WTC11 (cell line): Measurements from ENCODE around the gene SGK2. TPM values are rescaled to one million over a fixed set of nuclear protein-coding genes. Genes with fewer than 3 reads are reported as not detected.

ENCODE experiments used
- ATAC-seq: fragments of 200-7000 bp; cut with Tn5 transposase; 2 replicates; pipeline ENCODE4 v1.10.0; 2021; ENCODE audit warnings: mild to moderate bottlenecking, moderate library complexity
- CTCF ChIA-PET: fragments of 300-600 bp; sonication (Branson Sonifier 250); formaldehyde crosslinking; loops from one replicate; lab custom pipeline; 2021; ENCODE audit warnings: antibody characterized with exemption; lab: Charles Lee
- POLR2A ChIA-PET: fragments of 350-600 bp; sonication (Branson Sonifier 250); formaldehyde crosslinking; loops from one replicate; lab custom pipeline; 2021; ENCODE audit warnings: antibody characterized with exemption; lab: Charles Lee
- DNase-seq: peaks from one replicate; pipeline ENCODE4 v3.0.0; 2021; ENCODE audit warnings: low spot score
- H3K27ac Mint-ChIP-seq: 2 replicates; pipeline ENCODE4 v1.8.0; 2021; ENCODE audit warnings: mixed read lengths
- H3K27me3 Mint-ChIP-seq: 2 replicates; pipeline ENCODE4 v1.8.0; 2021; ENCODE audit warnings: low read depth, mild to moderate bottlenecking, moderate library complexity, mixed read lengths
- H3K36me3 Mint-ChIP-seq: 2 replicates; pipeline ENCODE4 v1.8.0; 2021; ENCODE audit warnings: mixed read lengths
- H3K4me1 Mint-ChIP-seq: 2 replicates; pipeline ENCODE4 v1.8.0; 2022; ENCODE audit warnings: mixed read lengths
- H3K4me3 Mint-ChIP-seq: 2 replicates; pipeline ENCODE4 v1.8.0; 2021; ENCODE audit warnings: mild to moderate bottlenecking, moderate library complexity, mixed read lengths
- H3K9me3 Mint-ChIP-seq: 2 replicates; pipeline ENCODE4 v1.8.0; 2021; ENCODE audit warnings: mixed read lengths
- CBFB ChIP-seq: sonication (generic); formaldehyde crosslinking; IDR thresholded peaks from 2 replicates; pipeline ENCODE4 v1.8.1; 2022; ENCODE audit warnings: mild to moderate bottlenecking, low read depth, missing genetic modification reagents
- ESRRA ChIP-seq: sonication (generic); formaldehyde crosslinking; IDR thresholded peaks from 2 replicates; pipeline ENCODE4 v1.8.1; 2022; ENCODE audit warnings: mild to moderate bottlenecking, missing genetic modification reagents, borderline replicate concordance
- FOXJ3 ChIP-seq: sonication (generic); formaldehyde crosslinking; IDR thresholded peaks from 2 replicates; pipeline ENCODE4 v1.9.0; 2021; ENCODE audit warnings: missing genetic modification reagents, mild to moderate bottlenecking, borderline replicate concordance
- NR2C2 ChIP-seq: sonication (generic); formaldehyde crosslinking; IDR thresholded peaks from 2 replicates; pipeline ENCODE4 v1.8.0; 2022; ENCODE audit warnings: mild to moderate bottlenecking, missing genetic modification reagents
- SP1 ChIP-seq: sonication (generic); formaldehyde crosslinking; conservative IDR thresholded peaks from 2 replicates; pipeline ENCODE4 v1.8.1; 2022; ENCODE audit warnings: missing genetic modification reagents
- STAT6 ChIP-seq: sonication (generic); formaldehyde crosslinking; conservative IDR thresholded peaks from 2 replicates; pipeline ENCODE4 v1.8.1; 2023; ENCODE audit warnings: mild to moderate bottlenecking, low read depth, missing genetic modification reagents, moderate library complexity
- ZBTB21 ChIP-seq: sonication (generic); formaldehyde crosslinking; IDR thresholded peaks from 2 replicates; pipeline ENCODE4 v1.8.1; 2023; ENCODE audit warnings: mild to moderate bottlenecking, missing genetic modification reagents, borderline replicate concordance
- ZSCAN18 ChIP-seq: fragments of 250-450 bp; sonication (Bioruptor Pico); IDR thresholded peaks from 2 replicates; pipeline ENCODE4 v2.1.2; 2022; ENCODE audit warnings: mild to moderate bottlenecking, moderate library complexity
- total RNA-seq: library from RNA; stranded (reverse); gene quantifications from 3 replicates; pipeline ENCODE4 v1.2.3, GENCODE V29; 2021
- TF ChIP-seq, protein P1 (sequence below): sonication (generic); formaldehyde crosslinking; IDR thresholded peaks from 2 replicates; pipeline ENCODE4 v1.8.0; 2022; ENCODE audit warnings: missing genetic modification reagents
- TF ChIP-seq, protein P2 (sequence below): fragments of 250-450 bp; sonication (Bioruptor Pico); IDR thresholded peaks from 2 replicates; pipeline ENCODE4 v1.8.0; 2021; ENCODE audit warnings: mild to moderate bottlenecking
- TF ChIP-seq, protein P3 (sequence below): sonication (generic); formaldehyde crosslinking; IDR thresholded peaks from 2 replicates; pipeline ENCODE4 v1.8.0; 2022; ENCODE audit warnings: mild to moderate bottlenecking, missing genetic modification reagents

SGK2 gene
- total RNA-seq, 1 experiment from 2014 or later: 0.74 TPM

DNA sequence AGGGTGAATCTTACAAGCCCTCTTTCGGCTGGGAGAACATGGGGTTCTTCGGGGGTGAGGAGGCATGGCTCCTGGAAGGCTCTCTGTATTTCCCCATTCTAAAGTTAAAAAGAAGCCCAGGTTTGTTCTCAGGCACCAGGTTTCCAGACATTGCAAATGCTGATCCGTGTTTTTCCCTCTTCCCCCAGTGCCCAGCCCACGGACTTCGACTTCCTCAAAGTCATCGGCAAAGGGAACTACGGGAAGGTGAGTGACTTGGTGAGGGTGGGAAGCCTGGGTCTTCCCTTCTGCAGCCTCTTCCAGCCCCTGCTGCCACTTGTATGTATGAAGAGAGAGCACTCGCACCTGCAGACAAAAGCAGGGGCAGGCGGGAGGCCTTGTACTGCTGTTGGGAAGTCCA, 8.7 kb downstream of the SGK2 start (continued):
- no peak for TF ChIP-seq STAT6

DNA sequence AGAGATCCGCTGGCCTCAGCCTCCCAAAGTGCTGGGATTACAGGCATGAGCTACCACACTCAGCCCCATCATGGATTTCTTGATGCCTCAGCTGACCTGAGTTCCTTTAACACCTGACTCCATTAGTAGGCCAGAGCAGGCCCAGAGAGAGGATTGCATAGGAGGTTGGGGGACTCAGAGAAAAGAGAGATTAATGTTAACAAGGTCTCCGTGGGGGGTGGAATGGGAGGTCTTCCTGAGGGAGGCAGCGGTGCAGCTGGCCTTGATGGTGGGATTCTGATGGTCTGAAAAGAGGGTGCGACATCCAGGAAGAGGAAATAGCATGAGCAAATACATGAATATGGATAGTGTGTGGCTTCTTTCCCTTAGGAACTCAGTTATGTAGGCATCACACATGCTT, 9.9 kb downstream of the SGK2 start:
- no peaks in the 10 kb centered on the region for H3K9me3 Mint-ChIP-seq
- TF ChIP-seq, protein P1, sequence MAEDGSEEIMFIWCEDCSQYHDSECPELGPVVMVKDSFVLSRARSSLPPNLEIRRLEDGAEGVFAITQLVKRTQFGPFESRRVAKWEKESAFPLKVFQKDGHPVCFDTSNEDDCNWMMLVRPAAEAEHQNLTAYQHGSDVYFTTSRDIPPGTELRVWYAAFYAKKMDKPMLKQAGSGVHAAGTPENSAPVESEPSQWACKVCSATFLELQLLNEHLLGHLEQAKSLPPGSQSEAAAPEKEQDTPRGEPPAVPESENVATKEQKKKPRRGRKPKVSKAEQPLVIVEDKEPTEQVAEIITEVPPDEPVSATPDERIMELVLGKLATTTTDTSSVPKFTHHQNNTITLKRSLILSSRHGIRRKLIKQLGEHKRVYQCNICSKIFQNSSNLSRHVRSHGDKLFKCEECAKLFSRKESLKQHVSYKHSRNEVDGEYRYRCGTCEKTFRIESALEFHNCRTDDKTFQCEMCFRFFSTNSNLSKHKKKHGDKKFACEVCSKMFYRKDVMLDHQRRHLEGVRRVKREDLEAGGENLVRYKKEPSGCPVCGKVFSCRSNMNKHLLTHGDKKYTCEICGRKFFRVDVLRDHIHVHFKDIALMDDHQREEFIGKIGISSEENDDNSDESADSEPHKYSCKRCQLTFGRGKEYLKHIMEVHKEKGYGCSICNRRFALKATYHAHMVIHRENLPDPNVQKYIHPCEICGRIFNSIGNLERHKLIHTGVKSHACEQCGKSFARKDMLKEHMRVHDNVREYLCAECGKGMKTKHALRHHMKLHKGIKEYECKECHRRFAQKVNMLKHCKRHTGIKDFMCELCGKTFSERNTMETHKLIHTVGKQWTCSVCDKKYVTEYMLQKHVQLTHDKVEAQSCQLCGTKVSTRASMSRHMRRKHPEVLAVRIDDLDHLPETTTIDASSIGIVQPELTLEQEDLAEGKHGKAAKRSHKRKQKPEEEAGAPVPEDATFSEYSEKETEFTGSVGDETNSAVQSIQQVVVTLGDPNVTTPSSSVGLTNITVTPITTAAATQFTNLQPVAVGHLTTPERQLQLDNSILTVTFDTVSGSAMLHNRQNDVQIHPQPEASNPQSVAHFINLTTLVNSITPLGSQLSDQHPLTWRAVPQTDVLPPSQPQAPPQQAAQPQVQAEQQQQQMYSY: no peak
- TF ChIP-seq ESRRA (CRISPR knock-in tag) (no peak), SP1 (CRISPR knock-in tag) (no peak)
- TF ChIP-seq, all 79 proteins: peak for 0
- H3K36me3 Mint-ChIP-seq: no peaks in the 10 kb centered on the region
- H3K27ac Mint-ChIP-seq: no peak overlapping the region
- peaks cover 4% of the 10 kb centered on the region for H3K4me1 Mint-ChIP-seq
- ChIA-PET POLR2A (interaction anchor here (0.6 kb wide), 1 partner anchor 1129 kb away, joined by 3 read pairs; no protein-coding TSS in a partner anchor), CTCF (interaction anchor here (1.1 to 2.2 kb wide), 3 partner anchors 22 to 120 kb away, joined by 3 to 9 read pairs (median 5); partner anchors contain the start of gene IFT52)
- DNase-seq (no peak), ATAC-seq (no peak)
- H3K4me3 Mint-ChIP-seq: no peak overlapping the region
- H3K27me3 Mint-ChIP-seq: no peaks in the 10 kb centered on the region

- DNase-seq (no peak), ATAC-seq (no peak)
- TF ChIP-seq ZBTB21 (CRISPR knock-in tag) (no peak), FOXJ3 (CRISPR knock-in tag) (no peak), CBFB (no peak), ZSCAN18 (CRISPR knock-in tag) (no peak), NR2C2 (CRISPR knock-in tag) (no peak)
- TF ChIP-seq, protein P2, sequence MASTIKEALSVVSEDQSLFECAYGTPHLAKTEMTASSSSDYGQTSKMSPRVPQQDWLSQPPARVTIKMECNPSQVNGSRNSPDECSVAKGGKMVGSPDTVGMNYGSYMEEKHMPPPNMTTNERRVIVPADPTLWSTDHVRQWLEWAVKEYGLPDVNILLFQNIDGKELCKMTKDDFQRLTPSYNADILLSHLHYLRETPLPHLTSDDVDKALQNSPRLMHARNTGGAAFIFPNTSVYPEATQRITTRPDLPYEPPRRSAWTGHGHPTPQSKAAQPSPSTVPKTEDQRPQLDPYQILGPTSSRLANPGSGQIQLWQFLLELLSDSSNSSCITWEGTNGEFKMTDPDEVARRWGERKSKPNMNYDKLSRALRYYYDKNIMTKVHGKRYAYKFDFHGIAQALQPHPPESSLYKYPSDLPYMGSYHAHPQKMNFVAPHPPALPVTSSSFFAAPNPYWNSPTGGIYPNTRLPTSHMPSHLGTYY (CRISPR knock-in tag): no peak
- TF ChIP-seq, protein P3, sequence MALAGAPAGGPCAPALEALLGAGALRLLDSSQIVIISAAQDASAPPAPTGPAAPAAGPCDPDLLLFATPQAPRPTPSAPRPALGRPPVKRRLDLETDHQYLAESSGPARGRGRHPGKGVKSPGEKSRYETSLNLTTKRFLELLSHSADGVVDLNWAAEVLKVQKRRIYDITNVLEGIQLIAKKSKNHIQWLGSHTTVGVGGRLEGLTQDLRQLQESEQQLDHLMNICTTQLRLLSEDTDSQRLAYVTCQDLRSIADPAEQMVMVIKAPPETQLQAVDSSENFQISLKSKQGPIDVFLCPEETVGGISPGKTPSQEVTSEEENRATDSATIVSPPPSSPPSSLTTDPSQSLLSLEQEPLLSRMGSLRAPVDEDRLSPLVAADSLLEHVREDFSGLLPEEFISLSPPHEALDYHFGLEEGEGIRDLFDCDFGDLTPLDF (CRISPR knock-in tag): no peak
- H3K27ac Mint-ChIP-seq: no peak overlapping the region
- H3K36me3 Mint-ChIP-seq: no peaks in the 10 kb centered on the region
- H3K27me3 Mint-ChIP-seq: no peaks in the 10 kb centered on the region
- CTCF ChIA-PET: interaction anchor here (1.1 to 2.2 kb wide), 3 partner anchors 22 to 121 kb away, joined by 3 to 9 read pairs (median 5); partner anchors contain the start of gene IFT52
- POLR2A ChIA-PET: interaction anchor here (0.6 kb wide), 1 partner anchor 1129 kb away, joined by 3 read pairs; no protein-coding TSS in a partner anchor
- H3K4me1 Mint-ChIP-seq: peaks cover 4% of the 10 kb centered on the region
- H3K9me3 Mint-ChIP-seq: no peaks in the 10 kb centered on the region
- no peak overlapping the region for H3K4me3 Mint-ChIP-seq
Observed at GRCh38 chr20:43569282-43569681, 10.5 kb downstream of the SGK2 start.
